OCI-LY7 (cell line): Measurements from ENCODE around the gene TTC34.

Source experiments
- EZH2phosphoT487 ChIP-seq: fragments of 200-600 bp; sonication (generic); IDR thresholded peaks from 2 replicates; pipeline ENCODE4 v1.6.1; 2018; ENCODE audit warnings: low read depth, borderline replicate concordance, mild to moderate bottlenecking, mixed run types, antibody characterized with exemption, low read length, moderate library complexity, mixed read lengths
- TF ChIP-seq, protein P1 (sequence below): fragments of 200-600 bp; sonication (generic); conservative IDR thresholded peaks from 2 replicates; pipeline ENCODE4 v1.5.1; 2014; ENCODE audit warnings: mild to moderate bottlenecking, antibody characterized with exemption, low read length, moderate library complexity, mixed read lengths

GRCh38 chr1:2804628-2805351 lies 3.3 kb upstream of the TTC34 start:
- TF ChIP-seq, protein P1, sequence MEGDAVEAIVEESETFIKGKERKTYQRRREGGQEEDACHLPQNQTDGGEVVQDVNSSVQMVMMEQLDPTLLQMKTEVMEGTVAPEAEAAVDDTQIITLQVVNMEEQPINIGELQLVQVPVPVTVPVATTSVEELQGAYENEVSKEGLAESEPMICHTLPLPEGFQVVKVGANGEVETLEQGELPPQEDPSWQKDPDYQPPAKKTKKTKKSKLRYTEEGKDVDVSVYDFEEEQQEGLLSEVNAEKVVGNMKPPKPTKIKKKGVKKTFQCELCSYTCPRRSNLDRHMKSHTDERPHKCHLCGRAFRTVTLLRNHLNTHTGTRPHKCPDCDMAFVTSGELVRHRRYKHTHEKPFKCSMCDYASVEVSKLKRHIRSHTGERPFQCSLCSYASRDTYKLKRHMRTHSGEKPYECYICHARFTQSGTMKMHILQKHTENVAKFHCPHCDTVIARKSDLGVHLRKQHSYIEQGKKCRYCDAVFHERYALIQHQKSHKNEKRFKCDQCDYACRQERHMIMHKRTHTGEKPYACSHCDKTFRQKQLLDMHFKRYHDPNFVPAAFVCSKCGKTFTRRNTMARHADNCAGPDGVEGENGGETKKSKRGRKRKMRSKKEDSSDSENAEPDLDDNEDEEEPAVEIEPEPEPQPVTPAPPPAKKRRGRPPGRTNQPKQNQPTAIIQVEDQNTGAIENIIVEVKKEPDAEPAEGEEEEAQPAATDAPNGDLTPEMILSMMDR: no peak
- TF ChIP-seq EZH2phosphoT487: no peak
